DMS53 (cell line): Measurements from ENCODE around the gene PPFIBP1.

ENCODE experiments used
- DNase-seq: peaks from one replicate; lab custom pipeline; 2025; lab: John Stamatoyannopoulos, UW

Gene PPFIBP1

GRCh38 chr12:27513155-27513824 lies 10.7 kb upstream of the PPFIBP1 start:
- no peak for DNase-seq

DNA sequence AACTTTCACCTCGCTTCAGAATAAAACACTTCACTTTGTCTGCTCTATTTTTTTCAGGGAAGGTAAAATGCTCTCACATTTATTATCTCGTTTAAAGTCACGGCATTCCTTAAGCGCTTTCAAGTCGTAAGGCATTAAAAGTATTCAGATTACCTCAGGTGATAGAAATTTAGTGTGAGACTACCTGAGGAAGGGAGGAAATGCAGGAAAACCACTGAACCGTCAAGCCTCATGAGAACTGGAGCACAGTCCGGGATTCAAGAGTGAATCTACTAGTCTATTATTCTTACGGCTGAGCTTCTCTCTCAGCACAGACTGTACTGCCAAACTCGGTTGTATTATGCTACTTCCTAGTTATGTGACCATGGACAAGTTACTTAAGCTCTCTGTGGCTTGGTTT lies 8.3 kb upstream of the PPFIBP1 start:
- no peak for DNase-seq

DNA sequence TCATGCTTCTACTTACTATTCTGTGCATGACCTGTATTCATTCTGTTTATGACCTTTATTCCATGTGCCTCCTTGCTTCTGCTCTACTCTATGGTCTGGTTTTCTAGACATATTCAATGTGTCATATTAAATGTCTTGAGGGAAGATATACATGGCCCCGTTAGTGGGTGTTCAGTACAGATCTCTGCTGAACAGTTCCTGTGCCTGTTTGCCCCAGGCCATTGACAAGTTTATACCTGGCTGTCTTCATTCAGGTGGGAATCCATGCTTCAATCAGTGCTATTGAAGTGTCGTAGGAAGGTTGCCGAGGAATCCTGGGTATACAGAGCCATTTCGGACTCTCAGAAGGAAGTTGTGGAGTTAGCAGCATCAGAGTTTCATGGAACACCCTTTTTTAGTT lies 7.4 kb upstream of the PPFIBP1 start:
- DNase-seq = no peak

DNA sequence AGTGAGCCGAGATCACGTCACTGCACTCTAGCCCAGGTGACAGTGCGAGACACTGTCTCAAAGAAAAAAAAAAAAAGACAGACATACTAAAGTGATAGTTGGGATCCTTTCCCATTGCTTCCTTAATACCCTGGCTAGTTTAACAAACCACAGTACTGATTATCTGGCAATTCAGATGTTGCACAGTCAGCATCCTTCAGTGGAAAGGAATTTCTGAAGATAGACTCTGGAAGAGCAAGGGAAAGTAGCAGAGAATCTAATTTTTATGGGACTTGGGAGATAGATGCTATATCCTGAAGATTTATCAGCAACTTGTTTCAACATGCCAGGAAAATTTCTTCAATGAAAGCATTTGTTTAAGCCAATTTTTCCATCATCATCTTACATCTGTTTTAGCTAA lies 6.5 kb upstream of the PPFIBP1 start:
- DNase-seq = no peak

DNA sequence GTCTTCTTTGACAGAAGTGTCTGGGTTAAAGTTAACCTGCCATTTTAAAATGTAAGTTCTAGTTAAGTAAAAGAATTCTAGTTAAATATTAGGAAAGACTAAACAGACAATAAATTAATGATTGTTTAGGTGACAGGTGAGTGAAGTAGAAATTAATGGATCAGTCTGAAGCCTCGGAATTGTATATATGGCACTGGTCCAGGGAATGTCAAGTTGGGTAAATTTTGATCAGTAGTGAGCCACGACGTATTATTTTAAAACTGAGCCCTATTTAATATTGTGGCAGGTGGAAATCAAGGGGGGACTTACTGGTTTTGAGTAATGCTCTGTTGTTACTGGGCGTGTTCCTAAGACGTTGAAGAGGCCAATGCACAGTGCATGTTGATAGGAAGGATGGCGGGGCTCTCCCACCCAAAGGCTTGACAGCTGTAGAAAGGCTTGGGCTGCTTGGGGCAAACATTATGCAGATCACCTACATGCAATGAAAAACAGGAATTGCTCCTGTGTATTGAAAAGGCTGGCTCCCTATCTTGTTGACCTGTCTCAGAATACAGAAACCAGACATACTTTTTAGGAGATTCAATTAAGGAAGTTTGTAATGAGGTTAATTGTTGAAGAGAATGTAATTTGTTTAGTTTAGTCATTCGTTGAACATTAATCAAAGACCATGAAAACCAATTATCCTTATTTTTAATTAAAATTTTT lies 5.9 kb upstream of the PPFIBP1 start:
- DNase-seq = no peak

- peak; percentile 67 for DNase-seq
Observed at GRCh38 chr12:27521066-27521465, 2.9 kb upstream of the PPFIBP1 start.

- DNase-seq = no peak
Observed at GRCh38 chr12:27521981-27522380, 2.0 kb upstream of the PPFIBP1 start.

GRCh38 chr12:27523305-27523641 lies 733 bp upstream of the PPFIBP1 start:
- DNase-seq = no peak

DNA sequence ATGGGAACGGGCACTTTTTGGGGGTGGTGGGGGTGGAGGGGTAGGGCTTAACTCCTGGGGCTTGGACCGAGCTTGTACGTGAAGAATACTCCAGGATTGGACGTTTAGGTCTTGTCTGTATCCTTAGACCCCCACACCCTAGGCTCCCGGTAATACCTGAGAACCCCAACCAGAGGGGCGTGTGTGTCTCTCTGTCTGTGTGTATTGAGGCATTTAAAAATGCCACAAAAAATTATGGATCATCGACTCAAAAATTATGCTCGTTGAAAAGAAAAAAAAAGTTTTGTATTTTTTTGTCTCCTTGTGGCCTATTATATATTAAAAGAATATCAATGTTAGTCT lies 459 bp downstream of the PPFIBP1 start:
- no peak for DNase-seq

GRCh38 chr12:27524839-27525753 lies 1.1 kb downstream of the PPFIBP1 start:
- DNase-seq = peak; percentile 54

- no peak for DNase-seq
Observed at GRCh38 chr12:27527512-27527911, 3.5 kb downstream of the PPFIBP1 start.

DNA sequence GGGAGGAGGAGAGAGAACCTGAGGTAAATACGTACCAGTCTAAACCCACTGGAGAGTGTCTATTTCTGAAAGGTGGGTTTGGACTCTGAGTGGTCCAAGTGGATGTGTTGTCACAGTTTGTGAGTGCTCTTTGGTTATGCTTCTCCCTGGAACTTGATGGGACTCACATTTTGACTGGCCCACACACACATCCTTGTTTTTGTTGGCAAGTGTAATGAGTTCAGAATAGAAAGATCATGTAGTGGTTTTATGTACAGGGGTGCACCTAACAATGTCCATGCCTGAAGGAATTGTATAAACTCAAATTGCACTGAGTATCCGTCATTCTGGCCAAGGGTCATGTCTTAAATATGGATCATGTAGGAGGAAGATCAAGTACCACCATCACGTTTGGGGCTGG lies 4.8 kb downstream of the PPFIBP1 start:
- DNase-seq = no peak

DNA sequence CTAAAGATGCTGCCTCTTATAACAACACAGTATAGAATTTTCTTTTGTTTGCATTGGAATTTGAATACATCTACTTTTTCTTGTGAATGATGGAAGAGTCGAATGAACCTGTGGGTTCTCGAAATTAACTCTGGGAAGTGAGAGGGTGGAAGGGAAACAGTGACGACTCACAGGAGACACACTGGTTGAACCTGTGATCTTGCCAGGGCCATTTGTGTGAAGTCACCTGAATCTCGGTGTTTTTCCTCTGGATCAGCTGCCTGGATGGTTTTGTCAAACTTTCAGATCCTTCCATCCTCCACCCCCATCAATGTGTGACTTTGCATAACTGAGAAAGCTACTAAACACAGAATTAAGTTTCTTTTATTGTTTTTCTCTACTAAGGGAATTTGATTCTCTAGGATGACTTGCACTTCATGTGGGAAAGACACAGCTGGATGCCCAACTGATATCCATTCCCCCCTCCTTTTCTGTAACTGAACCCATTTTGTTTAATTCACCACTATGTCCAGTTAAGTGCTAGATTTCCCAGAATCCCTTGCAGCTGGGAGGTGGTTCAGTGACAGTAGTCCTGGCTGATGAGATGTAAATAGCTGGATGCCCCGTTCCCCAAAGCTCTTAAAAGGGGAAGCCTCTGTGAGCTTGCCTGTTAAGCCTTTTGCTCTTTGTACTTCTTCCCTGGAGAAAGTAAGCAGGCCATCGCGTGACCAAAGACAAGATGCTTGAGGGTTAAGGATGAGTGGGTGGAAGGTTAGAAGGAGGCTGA lies 6.3 kb downstream of the PPFIBP1 start:
- DNase-seq = peak; percentile 23

DNA sequence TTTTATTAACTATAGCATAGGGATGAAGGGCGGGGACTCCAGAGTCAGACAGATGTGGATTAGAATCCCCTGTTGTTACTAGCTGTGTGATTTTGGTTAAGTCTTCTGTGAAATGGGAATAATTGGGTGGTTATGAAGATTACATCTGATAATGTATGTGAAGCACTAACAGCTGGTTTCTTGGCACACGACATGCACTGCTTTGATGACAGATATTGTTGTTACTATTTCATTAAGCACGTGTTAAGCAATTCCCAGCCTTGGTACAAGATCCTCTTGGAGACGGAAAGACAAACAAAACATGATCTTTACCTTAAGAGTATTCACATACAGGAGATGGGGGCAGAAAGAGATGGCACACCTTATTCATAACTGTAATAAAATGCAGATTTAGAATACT lies 7.9 kb downstream of the PPFIBP1 start:
- DNase-seq = no peak

GRCh38 chr12:27534060-27534764 lies 10.2 kb downstream of the PPFIBP1 start:
- no peak for DNase-seq

GRCh38 chr12:27534765-27535161 lies 10.8 kb downstream of the PPFIBP1 start:
- no peak for DNase-seq

DNA sequence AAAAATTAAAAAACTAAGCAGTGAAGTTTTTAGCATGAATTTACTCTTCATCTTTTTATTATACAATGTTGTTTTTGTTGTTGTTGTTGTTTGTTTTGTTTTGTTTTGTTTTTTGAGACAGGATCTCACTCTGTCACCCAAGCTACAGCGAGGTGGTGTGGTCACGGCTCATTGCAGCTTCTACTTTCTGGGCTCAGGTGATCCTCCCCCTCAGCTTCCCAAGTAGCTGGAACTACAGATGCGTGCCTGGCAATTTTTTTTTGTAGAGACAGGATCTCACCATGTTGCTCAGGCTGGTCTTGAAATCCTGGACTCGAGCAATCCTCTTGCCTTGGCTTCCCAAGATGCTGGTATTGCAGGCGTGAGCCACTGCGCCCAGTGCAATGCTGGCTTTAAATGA lies 11.3 kb downstream of the PPFIBP1 start:
- no peak for DNase-seq

GRCh38 chr12:27537855-27538675 lies 14.1 kb downstream of the PPFIBP1 start:
- no peak for DNase-seq

GRCh38 chr12:27539191-27539631 lies 15.2 kb downstream of the PPFIBP1 start:
- no peak for DNase-seq

- no peak for DNase-seq
Observed at GRCh38 chr12:27541031-27541719, 17.2 kb downstream of the PPFIBP1 start.
